ENCODE data around the gene POLR2L. TPM values are rescaled to one million over a fixed set of nuclear protein-coding genes. Genes with fewer than 3 reads are reported as not detected.

POLR2L gene
- total RNA-seq, 1 donor from 2014 or later: 127 TPM

DNA sequence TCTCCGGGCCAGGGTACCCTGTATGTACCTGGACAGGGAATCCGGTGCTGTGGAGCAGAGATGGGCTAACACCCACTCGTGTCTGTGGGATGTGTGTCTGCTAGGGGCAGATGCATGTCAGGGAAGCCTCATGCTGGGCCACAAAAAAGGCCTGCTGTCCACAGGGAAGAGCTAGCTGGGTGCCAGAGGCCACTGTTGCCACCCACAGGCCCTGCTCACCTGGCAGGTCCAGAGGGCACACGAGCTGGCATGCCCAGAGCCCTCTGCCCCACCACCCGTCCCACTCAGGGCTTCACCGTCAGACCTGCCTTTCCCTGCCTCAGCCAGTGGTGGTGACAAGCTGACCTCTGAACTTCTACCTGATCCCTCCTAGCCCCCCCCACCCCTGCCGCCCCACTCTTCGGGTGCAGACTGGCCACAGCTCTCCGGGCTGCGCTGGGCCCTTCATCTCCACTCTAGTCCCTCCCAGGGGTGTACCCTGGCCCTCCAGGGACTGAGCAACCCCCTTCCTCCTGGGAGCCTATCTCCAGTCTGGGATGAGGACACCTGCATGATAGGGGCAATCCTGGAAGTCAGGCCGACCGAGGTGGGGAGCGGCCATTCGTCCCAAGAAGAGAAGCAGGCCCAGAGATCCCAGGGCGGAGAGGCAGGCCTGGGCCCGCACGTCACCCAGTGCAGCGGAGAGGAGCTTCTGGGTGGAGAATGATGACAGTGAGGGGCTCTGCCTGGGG, 45.6 kb downstream of the POLR2L start:
- H3K4me1 ChIP-seq: peaks cover 37% of the 10 kb centered on the region
- H3K27ac ChIP-seq: peak overlapping the region; percentile 81
- DNase-seq (no peak), ATAC-seq (no peak)
- H3K27me3 ChIP-seq (ENCODE audit: low read depth): no peaks in the 10 kb centered on the region
- TF ChIP-seq, protein P1, sequence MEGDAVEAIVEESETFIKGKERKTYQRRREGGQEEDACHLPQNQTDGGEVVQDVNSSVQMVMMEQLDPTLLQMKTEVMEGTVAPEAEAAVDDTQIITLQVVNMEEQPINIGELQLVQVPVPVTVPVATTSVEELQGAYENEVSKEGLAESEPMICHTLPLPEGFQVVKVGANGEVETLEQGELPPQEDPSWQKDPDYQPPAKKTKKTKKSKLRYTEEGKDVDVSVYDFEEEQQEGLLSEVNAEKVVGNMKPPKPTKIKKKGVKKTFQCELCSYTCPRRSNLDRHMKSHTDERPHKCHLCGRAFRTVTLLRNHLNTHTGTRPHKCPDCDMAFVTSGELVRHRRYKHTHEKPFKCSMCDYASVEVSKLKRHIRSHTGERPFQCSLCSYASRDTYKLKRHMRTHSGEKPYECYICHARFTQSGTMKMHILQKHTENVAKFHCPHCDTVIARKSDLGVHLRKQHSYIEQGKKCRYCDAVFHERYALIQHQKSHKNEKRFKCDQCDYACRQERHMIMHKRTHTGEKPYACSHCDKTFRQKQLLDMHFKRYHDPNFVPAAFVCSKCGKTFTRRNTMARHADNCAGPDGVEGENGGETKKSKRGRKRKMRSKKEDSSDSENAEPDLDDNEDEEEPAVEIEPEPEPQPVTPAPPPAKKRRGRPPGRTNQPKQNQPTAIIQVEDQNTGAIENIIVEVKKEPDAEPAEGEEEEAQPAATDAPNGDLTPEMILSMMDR (IDR thresholded peaks at IDR 0.05): no peak
- H3K9me3 ChIP-seq: no peaks in the 10 kb centered on the region
- H3K36me3 ChIP-seq: peaks cover 39% of the 10 kb centered on the region
- intact Hi-C loops (cut with DNase I): no loop called here
- peak overlapping the region; percentile 80 for H3K4me3 ChIP-seq

DNA sequence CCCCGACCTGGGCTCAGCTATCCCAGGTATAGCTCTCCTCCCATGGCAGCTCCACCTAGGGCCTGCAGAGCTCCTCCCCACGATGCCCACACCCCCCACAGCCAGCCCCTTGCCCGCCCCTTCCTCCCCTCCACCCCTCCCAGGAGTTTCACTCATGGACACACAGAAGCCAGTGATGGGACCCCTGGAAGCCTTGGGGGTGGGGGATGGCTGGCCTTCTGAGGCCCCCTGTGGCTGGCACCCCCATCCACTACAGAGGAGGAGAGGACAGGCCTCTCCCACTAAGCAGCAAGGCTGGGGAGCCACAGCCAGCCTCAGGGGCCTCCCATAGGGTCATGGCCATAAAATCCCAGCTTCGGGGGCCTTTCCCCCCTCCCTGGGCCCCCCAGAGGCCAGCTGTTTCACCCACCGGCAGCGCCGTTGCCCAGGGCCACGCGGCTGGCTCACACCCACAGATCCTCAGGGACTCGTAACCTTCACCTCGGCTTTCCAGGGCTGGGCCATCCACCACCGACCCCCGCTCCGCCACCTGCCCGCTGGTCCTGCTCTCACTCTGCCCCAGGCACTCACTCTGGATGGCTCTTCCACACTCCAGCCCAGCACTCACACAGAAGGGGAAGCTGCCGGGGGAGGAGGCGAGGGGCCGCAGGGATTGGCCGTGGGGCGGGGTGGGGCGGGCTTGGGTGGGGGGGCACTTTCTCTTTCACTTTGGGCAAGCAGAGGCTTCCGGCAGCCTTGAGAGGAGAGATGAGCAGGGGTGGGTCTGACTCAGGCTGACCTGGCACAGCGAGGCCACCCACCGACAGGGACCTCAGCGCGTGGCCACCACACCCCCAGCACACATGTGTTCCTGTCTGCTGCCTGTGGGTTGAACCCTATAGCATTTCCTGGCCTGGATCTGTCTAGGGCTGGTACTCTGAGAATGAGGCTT, 46.4 kb downstream of the POLR2L start:
- peak; percentile 90 for DNase-seq

DNA sequence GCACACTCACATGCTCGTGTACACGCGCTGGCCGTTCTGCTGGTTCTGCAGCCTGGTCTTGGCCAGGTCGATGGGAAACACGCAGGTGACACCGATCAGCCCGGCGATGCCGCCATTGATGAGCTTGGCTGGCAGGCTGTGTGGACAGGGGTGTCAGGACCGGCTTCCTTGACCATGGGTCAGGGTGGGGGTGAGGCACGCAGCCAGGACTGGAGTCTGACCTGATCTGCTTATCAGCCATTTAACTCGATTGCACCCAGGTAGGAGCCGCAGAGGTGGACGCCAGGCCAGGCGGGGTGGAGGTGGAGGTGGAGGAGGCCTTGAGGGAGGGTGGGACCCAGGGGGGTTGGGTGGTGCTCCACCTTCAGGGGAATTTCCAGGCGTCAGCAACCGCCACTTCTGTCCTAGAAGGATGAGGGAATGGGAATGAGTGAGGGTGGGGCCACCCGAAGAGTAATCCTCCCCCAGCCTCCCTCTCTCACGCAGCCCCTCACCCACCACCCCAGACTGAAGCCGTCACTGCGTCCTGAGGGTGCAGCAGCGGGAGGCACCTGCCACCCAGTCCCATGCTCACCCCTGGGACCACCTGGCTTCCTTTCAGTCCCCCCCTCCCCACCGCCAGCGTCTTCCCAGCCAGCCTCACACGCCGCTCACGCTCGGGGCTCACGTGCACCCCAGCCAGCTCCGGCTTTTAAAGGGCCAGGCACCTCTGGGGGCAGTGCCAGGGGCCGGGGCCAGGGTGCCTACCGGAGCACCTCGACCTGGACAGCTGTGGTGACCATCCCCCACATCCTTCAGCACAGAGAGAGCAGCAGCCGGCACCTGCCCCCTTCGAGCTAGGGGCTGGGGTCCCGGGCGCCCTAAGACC, 47.3 kb downstream of the POLR2L start:
- H3K9me3 ChIP-seq: no peaks in the 10 kb centered on the region
- peaks cover 37% of the 10 kb centered on the region for H3K4me1 ChIP-seq
- TF ChIP-seq, protein P1 (IDR thresholded peaks at IDR 0.05): no peak
- H3K27me3 ChIP-seq (ENCODE audit: low read depth): peaks cover under 1% of the 10 kb centered on the region
- intact Hi-C loops (cut with DNase I): no loop called here
- H3K4me3 ChIP-seq: peak overlapping the region; percentile 80
- peaks cover 31% of the 10 kb centered on the region for H3K36me3 ChIP-seq
- peak; percentile 11 to 57 for ATAC-seq
- no peak for DNase-seq
- peak overlapping the region; percentile 81 for H3K27ac ChIP-seq

More for the DNA sequence above, 46.4 kb downstream of the POLR2L start:
- Histone ChIP-seq H3K4me1 (peaks cover 37% of the 10 kb centered on the region), H3K27ac (peak overlapping the region; percentile 81), H3K4me3 (peak overlapping the region; percentile 80), H3K9me3 (no peaks in the 10 kb centered on the region), H3K36me3 (peaks cover 40% of the 10 kb centered on the region), H3K27me3 (ENCODE audit: low read depth) (no peaks in the 10 kb centered on the region)
- intact Hi-C loops (cut with DNase I): no loop called here
- peak; percentile 82 to 84 for ATAC-seq
- TF ChIP-seq, protein P1 (IDR thresholded peaks at IDR 0.05): no peak

DNA sequence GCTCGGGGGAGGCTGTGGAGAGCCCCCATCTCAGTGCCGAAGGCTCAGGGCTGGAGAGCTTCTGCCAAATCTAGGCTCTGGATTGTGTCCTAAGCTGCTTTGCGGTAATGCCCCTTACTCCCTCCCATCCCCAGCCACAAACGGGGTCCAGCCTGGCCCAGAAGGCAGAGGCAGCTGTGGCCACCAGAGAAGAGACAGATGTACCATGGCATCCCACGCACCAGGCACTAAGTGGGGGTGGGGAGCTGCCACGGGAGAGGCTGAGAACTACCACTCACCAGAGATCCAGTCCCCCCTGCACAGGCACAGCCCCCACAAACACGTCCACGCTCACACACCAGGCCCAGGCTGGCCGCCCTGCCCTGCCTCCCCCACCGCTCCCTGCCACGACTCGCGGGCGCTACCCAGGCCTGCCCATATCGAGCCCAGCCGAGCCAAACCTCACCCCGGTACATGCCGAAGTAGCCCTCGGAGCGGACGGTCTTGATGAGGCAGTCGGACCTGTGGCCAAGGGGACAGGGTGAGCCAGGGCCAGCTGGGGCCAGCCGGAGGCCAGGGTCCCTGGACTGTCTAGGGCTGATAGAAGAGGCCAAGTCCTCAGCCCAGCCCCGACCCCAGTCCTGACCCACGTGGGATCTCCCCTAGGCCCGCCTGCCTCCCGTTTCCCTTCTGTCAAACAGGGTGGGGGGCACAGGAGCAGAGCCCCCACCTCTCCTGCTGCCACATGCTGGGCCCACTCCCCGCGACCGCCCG, 48.1 kb downstream of the POLR2L start:
- peak overlapping the region; percentile 80 for H3K4me3 ChIP-seq
- peaks cover 23% of the 10 kb centered on the region for H3K36me3 ChIP-seq
- TF ChIP-seq, protein P1 (IDR thresholded peaks at IDR 0.05): no peak
- ATAC-seq (no peak), DNase-seq (no peak)
- H3K9me3 ChIP-seq: no peaks in the 10 kb centered on the region
- no peak overlapping the region for H3K27ac ChIP-seq
- H3K4me1 ChIP-seq: peaks cover 37% of the 10 kb centered on the region
- intact Hi-C loops (cut with DNase I): no loop called here
- peaks cover 9% of the 10 kb centered on the region for H3K27me3 ChIP-seq (ENCODE audit: low read depth)

Measured in lower lobe of right lung (tissue), 2 donors.